Measurements from ENCODE around the gene TOPORS. TPM values are rescaled to one million over a fixed set of nuclear protein-coding genes. Genes with fewer than 3 reads are reported as not detected.
"Not testable (repeated sequence)": the region's sequence is repeated elsewhere in the genome, so short reads cannot be mapped to it uniquely, and the experiment has no call there.

The TOPORS gene
- total and polyA plus RNA-seq, 9 donors = 15.1 to 31.8 (median 20.9) TPM

DNA sequence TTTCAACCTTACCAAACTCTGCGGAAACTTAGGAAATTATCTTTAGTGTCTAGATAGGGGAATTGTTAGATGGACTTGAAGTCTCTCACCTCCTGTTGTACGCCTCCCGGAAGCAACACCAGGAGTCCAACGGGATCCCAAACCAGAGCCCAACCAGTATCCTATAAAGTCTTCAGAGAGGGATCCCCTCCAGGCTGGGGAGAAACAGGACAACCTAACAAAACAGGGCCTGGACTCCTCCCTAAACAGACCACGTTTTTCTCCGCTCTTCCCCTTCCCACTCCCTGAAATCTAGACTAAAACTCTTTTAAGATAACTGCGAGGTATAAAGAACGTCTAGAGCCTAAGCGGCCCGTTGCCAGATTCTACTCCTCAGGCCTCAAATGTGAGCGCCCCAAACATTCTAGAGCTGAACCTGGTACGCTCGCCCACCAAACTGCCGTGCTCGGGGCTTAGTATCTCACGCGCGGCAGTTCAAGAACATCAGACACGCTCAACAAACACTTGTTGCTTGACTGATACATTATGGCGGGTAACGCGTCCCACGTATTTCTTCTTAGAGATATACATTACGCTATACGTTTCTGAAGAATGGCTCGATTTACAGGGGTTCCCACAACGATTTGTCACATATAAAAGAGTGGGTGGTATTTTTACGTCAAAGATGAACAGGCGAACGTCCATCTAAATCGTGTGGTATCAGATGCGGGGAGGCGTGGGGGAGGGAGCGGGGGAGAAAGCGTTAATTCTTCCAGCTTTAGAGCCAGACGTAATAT, 922 bp downstream of the TOPORS start:
- peak overlapping the region; percentile 60 for H3K4me3 ChIP-seq
- no peaks in the 10 kb centered on the region for H3K27me3 ChIP-seq
- H3K27ac ChIP-seq = peak overlapping the region; percentile 95 to 99
- 0 to 1% (median 1%) methylated on average over 36 of the region's 36 CpGs for WGBS, 3 donors
- intact Hi-C loops (cut with DNase I) = loop anchor here in 2 of 4 donors (2.0 to 10.0 kb wide), 2 partner anchors 25 to 473 kb away; partner anchors contain the start of genes DNAJA1 (in 1 of the 2) and RIGI (in 1 of the 2)
- H3K36me3 ChIP-seq = no peaks in the 10 kb centered on the region
- DNase-seq = peak; percentile 39 to 58 (median 57)
- no peaks in the 10 kb centered on the region for H3K4me1 ChIP-seq (ENCODE audit: insufficient read depth)
- no peaks in the 10 kb centered on the region for H3K9me3 ChIP-seq
- TF ChIP-seq, protein P1, sequence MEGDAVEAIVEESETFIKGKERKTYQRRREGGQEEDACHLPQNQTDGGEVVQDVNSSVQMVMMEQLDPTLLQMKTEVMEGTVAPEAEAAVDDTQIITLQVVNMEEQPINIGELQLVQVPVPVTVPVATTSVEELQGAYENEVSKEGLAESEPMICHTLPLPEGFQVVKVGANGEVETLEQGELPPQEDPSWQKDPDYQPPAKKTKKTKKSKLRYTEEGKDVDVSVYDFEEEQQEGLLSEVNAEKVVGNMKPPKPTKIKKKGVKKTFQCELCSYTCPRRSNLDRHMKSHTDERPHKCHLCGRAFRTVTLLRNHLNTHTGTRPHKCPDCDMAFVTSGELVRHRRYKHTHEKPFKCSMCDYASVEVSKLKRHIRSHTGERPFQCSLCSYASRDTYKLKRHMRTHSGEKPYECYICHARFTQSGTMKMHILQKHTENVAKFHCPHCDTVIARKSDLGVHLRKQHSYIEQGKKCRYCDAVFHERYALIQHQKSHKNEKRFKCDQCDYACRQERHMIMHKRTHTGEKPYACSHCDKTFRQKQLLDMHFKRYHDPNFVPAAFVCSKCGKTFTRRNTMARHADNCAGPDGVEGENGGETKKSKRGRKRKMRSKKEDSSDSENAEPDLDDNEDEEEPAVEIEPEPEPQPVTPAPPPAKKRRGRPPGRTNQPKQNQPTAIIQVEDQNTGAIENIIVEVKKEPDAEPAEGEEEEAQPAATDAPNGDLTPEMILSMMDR (IDR thresholded peaks at IDR 0.05) = no peak
- no peak for TF ChIP-seq POLR2A (IDR thresholded peaks at IDR 0.05)
- TF ChIP-seq EP300 (IDR thresholded peaks at IDR 0.05) = no peak

DNA sequence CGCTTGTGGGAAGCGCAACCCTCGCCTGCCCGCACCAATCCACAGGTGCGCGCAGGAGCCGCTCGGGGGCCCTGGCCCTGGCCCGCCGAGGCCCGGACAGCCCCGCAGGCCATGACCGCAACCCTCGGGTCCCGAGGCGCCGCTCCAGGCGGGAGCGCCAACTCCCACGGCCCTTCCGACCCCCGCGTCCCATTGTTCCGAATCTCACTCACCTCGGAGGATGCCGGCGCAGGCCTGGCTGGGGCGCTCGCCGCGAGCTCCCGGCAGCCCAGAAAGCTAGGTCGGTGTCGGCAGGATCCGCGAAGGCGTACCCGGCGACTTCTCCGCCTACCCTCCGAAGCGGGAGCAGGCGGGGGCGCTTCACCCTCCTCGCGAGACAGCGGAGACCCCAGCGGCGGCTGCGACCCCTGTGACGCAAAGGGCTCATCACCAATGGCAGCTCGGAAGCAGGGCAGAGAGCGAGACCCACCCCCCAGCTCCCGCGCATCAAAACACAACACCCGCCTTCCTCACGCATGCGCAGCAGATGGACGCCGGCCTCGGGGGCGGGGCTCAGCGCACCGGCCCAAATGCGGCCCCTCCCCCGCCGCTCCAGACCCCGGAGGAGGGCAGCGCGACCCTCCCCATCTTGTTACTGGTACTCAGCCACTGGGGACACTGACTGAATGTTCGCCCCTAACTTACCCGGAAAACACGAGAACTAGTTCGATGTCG, 1.7 kb downstream of the TOPORS start:
- TF ChIP-seq EP300 (IDR thresholded peaks at IDR 0.05) = no peak
- TF ChIP-seq POLR2A (IDR thresholded peaks at IDR 0.05) = peak; percentile 68
- TF ChIP-seq, protein P1 (IDR thresholded peaks at IDR 0.05) = no peak
- peak overlapping the region; percentile 60 for H3K4me3 ChIP-seq
- intact Hi-C loops (cut with DNase I) = loop anchor here in 2 of 4 donors (2.0 to 10.0 kb wide), 2 partner anchors 24 to 474 kb away; partner anchors contain the start of genes DNAJA1 (in 1 of the 2) and RIGI (in 1 of the 2)
- peak; percentile 94 to 97 (median 96) for DNase-seq
- H3K9me3 ChIP-seq = no peaks in the 10 kb centered on the region
- no peaks in the 10 kb centered on the region for H3K27me3 ChIP-seq
- WGBS, 3 donors = 0 to 1% (median 1%) methylated on average over 40 to 75 of the region's 75 CpGs
- H3K36me3 ChIP-seq = no peaks in the 10 kb centered on the region
- peak overlapping the region; percentile 95 to 99 for H3K27ac ChIP-seq
- H3K4me1 ChIP-seq (ENCODE audit: insufficient read depth) = no peaks in the 10 kb centered on the region

DNA sequence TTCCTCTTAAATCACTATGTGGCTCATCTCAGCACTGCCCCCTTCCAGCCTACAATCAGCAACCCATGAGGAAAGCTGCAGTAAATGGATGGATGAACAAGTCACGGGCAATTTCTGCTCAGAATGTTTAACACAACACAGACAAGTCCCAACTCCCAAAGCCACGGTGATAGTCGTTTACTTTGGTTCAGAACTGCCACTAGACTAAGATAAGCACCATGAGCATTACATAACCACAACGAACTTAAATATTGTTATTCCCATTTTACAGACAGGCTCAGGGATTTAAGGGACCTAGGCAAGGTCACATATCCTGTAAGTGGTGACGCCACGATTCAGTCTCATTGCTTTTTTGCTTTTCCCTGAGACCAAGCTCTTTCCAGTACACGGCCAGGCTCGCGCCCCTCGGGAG, 2.2 kb downstream of the TOPORS start:
- intact Hi-C loops (cut with DNase I) = loop anchor here in 2 of 4 donors (2.0 to 10.0 kb wide), 2 partner anchors 23 to 475 kb away; partner anchors contain the start of genes DNAJA1 (in 1 of the 2) and RIGI (in 1 of the 2)
- no peak for DNase-seq
- no peak for TF ChIP-seq EP300 (IDR thresholded peaks at IDR 0.05)
- TF ChIP-seq POLR2A (IDR thresholded peaks at IDR 0.05) = no peak
- TF ChIP-seq, protein P1 (IDR thresholded peaks at IDR 0.05) = no peak
- Histone ChIP-seq H3K27me3 (no peaks in the 10 kb centered on the region), H3K9me3 (no peaks in the 10 kb centered on the region), H3K36me3 (no peaks in the 10 kb centered on the region), H3K27ac (peak overlapping the region; percentile 95 to 99), H3K4me3 (peak overlapping the region; percentile 60), H3K4me1 (ENCODE audit: insufficient read depth) (no peaks in the 10 kb centered on the region)
- WGBS, 3 donors = 1 to 2% (median 1%) methylated on average over 10 of the region's 10 CpGs

DNA sequence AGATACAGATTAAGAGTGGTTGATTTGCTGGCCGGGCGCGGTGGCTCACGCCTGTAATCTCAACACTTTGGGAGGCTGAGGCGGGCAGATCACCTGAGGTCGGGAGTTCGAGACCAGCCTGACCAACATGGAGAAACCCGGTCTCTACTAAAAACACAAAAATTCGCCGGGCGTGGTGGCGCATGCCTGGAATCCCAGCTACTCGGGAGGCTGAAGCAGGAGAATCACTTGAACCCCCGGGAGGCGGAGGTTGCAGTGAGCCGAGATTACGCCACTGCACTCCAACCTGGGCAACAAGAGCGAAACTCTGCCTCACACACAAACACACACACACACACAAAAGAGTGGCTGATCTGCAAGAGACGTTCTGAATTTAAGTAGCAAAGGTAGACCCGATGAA, 4.2 kb downstream of the TOPORS start:
- H3K9me3 ChIP-seq; H3K27ac ChIP-seq; DNase-seq; H3K4me3 ChIP-seq; H3K27me3 ChIP-seq; H3K4me1 ChIP-seq (ENCODE audit: insufficient read depth); H3K36me3 ChIP-seq; intact Hi-C loops (cut with DNase I): not testable (repeated sequence)
- WGBS, 3 donors = 96 to 97% (median 97%) methylated on average over 20 of the region's 20 CpGs
